Uterus (tissue), 4 donors: ENCODE results near the gene ARID1B. TPM values are rescaled to one million over a fixed set of nuclear protein-coding genes. Genes with fewer than 3 reads are reported as not detected.

Experiments
- DNase-seq, 2 donors: peaks; one replicate each; pipeline ENCODE4 v3.0.0-alpha.2; 2019 to 2020
- H3K27ac ChIP-seq, 2 donors: fragments of 200-600 bp; sonication (generic); 1 replicate in 1 of 2; 2 replicates in 1 of 2; pipeline ENCODE4 v1.5.1; 2016 to 2018
- H3K27me3 ChIP-seq, 2 donors: fragments of 200-600 bp; sonication (generic); one replicate each; pipeline ENCODE4 v1.5.1; 2018 to 2019; ENCODE audit warnings: control low read depth in 1 of 2
- H3K36me3 ChIP-seq, 2 donors: fragments of 200-600 bp; sonication (generic); one replicate each; pipeline ENCODE4 v1.5.1; 2019; ENCODE audit warnings: control low read depth in 1 of 2
- H3K4me1 ChIP-seq, 2 donors: fragments of 200-600 bp; sonication (generic); one replicate each; pipeline ENCODE4 v1.5.1; 2018 to 2019; ENCODE audit warnings: control low read depth in 1 of 2
- H3K4me3 ChIP-seq, 2 donors: fragments of 200-600 bp; sonication (generic); 1 replicate in 1 of 2; 2 replicates in 1 of 2; pipeline ENCODE4 v1.5.1; 2018 to 2019; ENCODE audit warnings: mild to moderate bottlenecking in 1 of 2
- H3K9me3 ChIP-seq, 2 donors: fragments of 200-600 bp; sonication (generic); one replicate each; pipeline ENCODE4 v1.5.1; 2019; ENCODE audit warnings: control low read depth in 1 of 2
- CTCF ChIP-seq, 4 experiments: fragments of 200-600 bp in 2 of 4; fragments of 450-650 bp in 2 of 4; sonication (generic) in 2 of 4; IDR thresholded peaks; one replicate each; pipeline ENCODE4 v1.5.1; 2016 to 2019; ENCODE audit warnings: antibody characterized with exemption in 4 of 4, mild to moderate bottlenecking in 2 of 4, moderate library complexity in 1 of 4
- POLR2A ChIP-seq, 2 donors: fragments of 450-650 bp; IDR thresholded peaks; one replicate each; pipeline ENCODE4 v1.6.1; 2016; ENCODE audit warnings: antibody characterized with exemption in 2 of 2, mild to moderate bottlenecking in 1 of 2, moderate library complexity in 1 of 2
- intact Hi-C: fragments of 100-400 bp; cut with DNase I; formaldehyde crosslinking; loops from one replicate; pipeline ENCODE4 v1.15.1; 2023; ENCODE audit warnings: low total_unique reads
- total RNA-seq, 4 donors: library from RNA; depleted of rRNA in 3 of 4; stranded (reverse); fragments of >200 nt in 3 of 4; gene quantifications; one replicate each; pipeline versions ENCODE4 v1.1.0 to v1.2.4, GENCODE V29; 2014 to 2023
- donor health status: DM: yes; HTN: yes; CAD: no.

ARID1B gene
- total RNA-seq, 4 donors from 2014 or later = 63.8 to 198 (median 125) TPM

GRCh38 chr6:157155804-157156203 is 378.6 kb downstream of the ARID1B start:
- Histone ChIP-seq H3K36me3 (no peaks in the 10 kb centered on the region), H3K4me1 (no peaks in the 10 kb centered on the region), H3K4me3 (no peak overlapping the region), H3K27ac (no peak overlapping the region), H3K27me3 (no peaks in the 10 kb centered on the region), H3K9me3 (no peaks in the 10 kb centered on the region)
- TF ChIP-seq CTCF (IDR thresholded peaks at IDR 0.05) (no peak), POLR2A (IDR thresholded peaks at IDR 0.05) (no peak)
- intact Hi-C loops = no loop called here
- DNase-seq = no peak

GRCh38 chr6:157157258-157157657 is 380.1 kb downstream of the ARID1B start:
- intact Hi-C loops = no loop called here
- Histone ChIP-seq H3K4me1 (no peaks in the 10 kb centered on the region), H3K27me3 (no peaks in the 10 kb centered on the region), H3K4me3 (no peak overlapping the region), H3K36me3 (no peaks in the 10 kb centered on the region), H3K9me3 (no peaks in the 10 kb centered on the region), H3K27ac (no peak overlapping the region)
- DNase-seq = no peak
- no peak for TF ChIP-seq CTCF (IDR thresholded peaks at IDR 0.05)
- no peak for TF ChIP-seq POLR2A (IDR thresholded peaks at IDR 0.05)

- Histone ChIP-seq H3K27me3 (no peaks in the 10 kb centered on the region), H3K4me1 (no peaks in the 10 kb centered on the region), H3K4me3 (no peak overlapping the region), H3K27ac (no peak overlapping the region), H3K36me3 (no peaks in the 10 kb centered on the region), H3K9me3 (no peaks in the 10 kb centered on the region)
- no peak for DNase-seq
- no peak for TF ChIP-seq POLR2A (IDR thresholded peaks at IDR 0.05)
- no peak for TF ChIP-seq CTCF (IDR thresholded peaks at IDR 0.05)
- intact Hi-C loops = no loop called here
These were observed 381.3 kb downstream of the ARID1B start for GRCh38 chr6:157158456-157158855.

GRCh38 chr6:157158897-157159296 is 381.7 kb downstream of the ARID1B start:
- no peak overlapping the region for H3K4me3 ChIP-seq
- intact Hi-C loops = no loop called here
- no peaks in the 10 kb centered on the region for H3K9me3 ChIP-seq
- TF ChIP-seq CTCF (IDR thresholded peaks at IDR 0.05) = no peak
- H3K27me3 ChIP-seq = no peaks in the 10 kb centered on the region
- no peak overlapping the region for H3K27ac ChIP-seq
- H3K36me3 ChIP-seq = no peaks in the 10 kb centered on the region
- no peaks in the 10 kb centered on the region for H3K4me1 ChIP-seq
- no peak for DNase-seq

- H3K4me1 ChIP-seq = no peaks in the 10 kb centered on the region
- H3K27ac ChIP-seq = no peak overlapping the region
- no peak for TF ChIP-seq CTCF (IDR thresholded peaks at IDR 0.05)
- no peak for TF ChIP-seq POLR2A (IDR thresholded peaks at IDR 0.05)
- no peaks in the 10 kb centered on the region for H3K9me3 ChIP-seq
- H3K36me3 ChIP-seq = no peaks in the 10 kb centered on the region
- H3K27me3 ChIP-seq = no peaks in the 10 kb centered on the region
- no peak overlapping the region for H3K4me3 ChIP-seq
- intact Hi-C loops = no loop called here
- no peak for DNase-seq
These were observed 382.2 kb downstream of the ARID1B start for GRCh38 chr6:157159348-157159747.
